ENCODE measurements around the gene ADCY5. TPM values are rescaled to one million over a fixed set of nuclear protein-coding genes. Genes with fewer than 3 reads are reported as not detected.

The ADCY5 gene
- total RNA-seq, 6 experiments from 2014 or later = 0.09 to 0.95 (median 0.19) TPM

- Mint-ChIP-seq H3K27me3 (ENCODE audit: insufficient read depth) (peaks cover 53% of the 10 kb centered on the region), H3K4me3 (no peak overlapping the region), H3K36me3 (ENCODE audit: low read depth) (no peaks in the 10 kb centered on the region), H3K9me3 (no peaks in the 10 kb centered on the region), H3K27ac (no peak overlapping the region), H3K4me1 (ENCODE audit: low read depth) (no peaks in the 10 kb centered on the region)
- no peak for TF ChIP-seq CTCF (IDR thresholded peaks at IDR 0.05)
- no peak for DNase-seq
Observed at GRCh38 chr3:123429362-123430125, 19.3 kb downstream of the ADCY5 start.

GRCh38 chr3:123424999-123425712, 23.7 kb downstream of the ADCY5 start:
- H3K9me3 Mint-ChIP-seq = no peaks in the 10 kb centered on the region
- peaks cover 59% of the 10 kb centered on the region for H3K27me3 Mint-ChIP-seq (ENCODE audit: insufficient read depth)
- H3K36me3 Mint-ChIP-seq (ENCODE audit: low read depth) = no peaks in the 10 kb centered on the region
- no peak overlapping the region for H3K4me3 Mint-ChIP-seq
- no peak for DNase-seq
- H3K27ac Mint-ChIP-seq = no peak overlapping the region
- no peak for TF ChIP-seq CTCF (IDR thresholded peaks at IDR 0.05)
- no peaks in the 10 kb centered on the region for H3K4me1 Mint-ChIP-seq (ENCODE audit: low read depth)

- no peaks in the 10 kb centered on the region for H3K36me3 Mint-ChIP-seq (ENCODE audit: low read depth)
- no peak overlapping the region for H3K4me3 Mint-ChIP-seq
- no peak for TF ChIP-seq CTCF (IDR thresholded peaks at IDR 0.05)
- no peak for DNase-seq
- H3K27me3 Mint-ChIP-seq (ENCODE audit: insufficient read depth) = peaks cover 56% of the 10 kb centered on the region
- H3K27ac Mint-ChIP-seq = no peak overlapping the region
- H3K4me1 Mint-ChIP-seq (ENCODE audit: low read depth) = no peaks in the 10 kb centered on the region
- no peaks in the 10 kb centered on the region for H3K9me3 Mint-ChIP-seq
Observed at GRCh38 chr3:123424321-123424998, 24.4 kb downstream of the ADCY5 start.

GRCh38 chr3:123423806-123424205, 25.1 kb downstream of the ADCY5 start:
- Mint-ChIP-seq H3K4me3 (no peak overlapping the region), H3K27me3 (ENCODE audit: insufficient read depth) (peaks cover 61% of the 10 kb centered on the region), H3K36me3 (ENCODE audit: low read depth) (no peaks in the 10 kb centered on the region), H3K27ac (no peak overlapping the region), H3K4me1 (ENCODE audit: low read depth) (no peaks in the 10 kb centered on the region), H3K9me3 (no peaks in the 10 kb centered on the region)
- DNase-seq = no peak
- no peak for TF ChIP-seq CTCF (IDR thresholded peaks at IDR 0.05)

GRCh38 chr3:123423031-123423430, 25.9 kb downstream of the ADCY5 start:
- H3K27ac Mint-ChIP-seq = no peak overlapping the region
- no peaks in the 10 kb centered on the region for H3K4me1 Mint-ChIP-seq (ENCODE audit: low read depth)
- H3K36me3 Mint-ChIP-seq (ENCODE audit: low read depth) = no peaks in the 10 kb centered on the region
- TF ChIP-seq CTCF (IDR thresholded peaks at IDR 0.05) = no peak
- H3K9me3 Mint-ChIP-seq = no peaks in the 10 kb centered on the region
- H3K27me3 Mint-ChIP-seq (ENCODE audit: insufficient read depth) = peaks cover 64% of the 10 kb centered on the region
- DNase-seq = no peak
- H3K4me3 Mint-ChIP-seq = no peak overlapping the region

All from HFFc6 (cell line).